ENCODE results near the gene NAB1. TPM values are rescaled to one million over a fixed set of nuclear protein-coding genes. Genes with fewer than 3 reads are reported as not detected.

NAB1 gene
- total and polyA plus RNA-seq, 8 donors = 7.2 to 23.4 (median 10.5) TPM

- no peaks in the 10 kb centered on the region for H3K36me3 ChIP-seq
- H3K4me1 ChIP-seq = no peaks in the 10 kb centered on the region
- DNase-seq (no peak), FAIRE-seq (no peak), ATAC-seq (no peak)
- H3K9me3 ChIP-seq = no peaks in the 10 kb centered on the region
- H3K27me3 ChIP-seq = no peaks in the 10 kb centered on the region
- WGBS, 2 donors = 48 to 51% methylated on average over 3 of the region's 3 CpGs
- no peak overlapping the region for H3K4me3 ChIP-seq
- intact Hi-C loops (cut with DNase I) = no loop called here
- no peak for TF ChIP-seq CTCF (IDR thresholded peaks at IDR 0.05)
- no peak overlapping the region for H3K27ac ChIP-seq
Measured at GRCh38 chr2:190618030-190618429, 30.9 kb upstream of the NAB1 start.

- FAIRE-seq = no peak
- no peak for ATAC-seq
- no peak for TF ChIP-seq CTCF (IDR thresholded peaks at IDR 0.05)
Measured at GRCh38 chr2:190625691-190626090, 23.2 kb upstream of the NAB1 start.

GRCh38 chr2:190626641-190627210 is 22.2 kb upstream of the NAB1 start:
- intact Hi-C loops (cut with DNase I) = no loop called here
- H3K27ac ChIP-seq = no peak overlapping the region
- H3K36me3 ChIP-seq = no peaks in the 10 kb centered on the region
- H3K27me3 ChIP-seq = no peaks in the 10 kb centered on the region
- 83 to 86% methylated on average over 7 of the region's 7 CpGs for WGBS, 2 donors
- TF ChIP-seq CTCF (IDR thresholded peaks at IDR 0.05) = no peak
- no peaks in the 10 kb centered on the region for H3K9me3 ChIP-seq
- ATAC-seq (no peak), DNase-seq (no peak), FAIRE-seq (no peak)
- H3K4me1 ChIP-seq = no peaks in the 10 kb centered on the region
- H3K4me3 ChIP-seq = no peak overlapping the region

More at GRCh38 chr2:190625691-190626090, 23.2 kb upstream of the NAB1 start:
- H3K27ac ChIP-seq = no peak overlapping the region
- no peaks in the 10 kb centered on the region for H3K27me3 ChIP-seq
- no peaks in the 10 kb centered on the region for H3K9me3 ChIP-seq
- no peaks in the 10 kb centered on the region for H3K36me3 ChIP-seq
- no peaks in the 10 kb centered on the region for H3K4me1 ChIP-seq
- intact Hi-C loops (cut with DNase I) = no loop called here
- DNase-seq = no peak
- no peak overlapping the region for H3K4me3 ChIP-seq

GRCh38 chr2:190627448-190628412 is 21.2 kb upstream of the NAB1 start:
- Histone ChIP-seq H3K9me3 (no peaks in the 10 kb centered on the region), H3K4me3 (peak overlapping the region in 3 of 4 donors; percentile 16 to 39 (median 22)), H3K27me3 (no peaks in the 10 kb centered on the region), H3K27ac (no peak overlapping the region), H3K36me3 (no peaks in the 10 kb centered on the region), H3K4me1 (no peaks in the 10 kb centered on the region)
- ATAC-seq (peak in 3 of 4 donors; percentile 84 to 93 (median 87)), DNase-seq (peak in 2 of 6 donors; percentile 24 to 64), FAIRE-seq (peak; percentile 88)
- intact Hi-C loops (cut with DNase I) = no loop called here
- 14% methylated on average over 23 of the region's 23 CpGs for WGBS, 2 donors
- TF ChIP-seq CTCF (IDR thresholded peaks at IDR 0.05) = no peak
